Uterus (tissue), 4 donors: ENCODE measurements around the gene SLC66A2. TPM values are rescaled to one million over a fixed set of nuclear protein-coding genes. Genes with fewer than 3 reads are reported as not detected.

Experiments
- DNase-seq, 2 donors: peaks; one replicate each; pipeline ENCODE4 v3.0.0-alpha.2; 2019 to 2020
- H3K27ac ChIP-seq, 2 donors: fragments of 200-600 bp; sonication (generic); 1 replicate in 1 of 2; 2 replicates in 1 of 2; pipeline ENCODE4 v1.5.1; 2016 to 2018
- H3K27me3 ChIP-seq, 2 donors: fragments of 200-600 bp; sonication (generic); one replicate each; pipeline ENCODE4 v1.5.1; 2018 to 2019; ENCODE audit warnings: control low read depth in 1 of 2
- H3K36me3 ChIP-seq, 2 donors: fragments of 200-600 bp; sonication (generic); one replicate each; pipeline ENCODE4 v1.5.1; 2019; ENCODE audit warnings: control low read depth in 1 of 2
- H3K4me1 ChIP-seq, 2 donors: fragments of 200-600 bp; sonication (generic); one replicate each; pipeline ENCODE4 v1.5.1; 2018 to 2019; ENCODE audit warnings: control low read depth in 1 of 2
- H3K4me3 ChIP-seq, 2 donors: fragments of 200-600 bp; sonication (generic); 1 replicate in 1 of 2; 2 replicates in 1 of 2; pipeline ENCODE4 v1.5.1; 2018 to 2019; ENCODE audit warnings: mild to moderate bottlenecking in 1 of 2
- H3K9me3 ChIP-seq, 2 donors: fragments of 200-600 bp; sonication (generic); one replicate each; pipeline ENCODE4 v1.5.1; 2019; ENCODE audit warnings: control low read depth in 1 of 2
- CTCF ChIP-seq, 4 experiments: fragments of 200-600 bp in 2 of 4; fragments of 450-650 bp in 2 of 4; sonication (generic) in 2 of 4; IDR thresholded peaks; one replicate each; pipeline ENCODE4 v1.5.1; 2016 to 2019; ENCODE audit warnings: antibody characterized with exemption in 4 of 4, mild to moderate bottlenecking in 2 of 4, moderate library complexity in 1 of 4
- POLR2A ChIP-seq, 2 donors: fragments of 450-650 bp; IDR thresholded peaks; one replicate each; pipeline ENCODE4 v1.6.1; 2016; ENCODE audit warnings: antibody characterized with exemption in 2 of 2, mild to moderate bottlenecking in 1 of 2, moderate library complexity in 1 of 2
- intact Hi-C: fragments of 100-400 bp; cut with DNase I; formaldehyde crosslinking; loops from one replicate; pipeline ENCODE4 v1.15.1; 2023; ENCODE audit warnings: low total_unique reads
- total RNA-seq, 4 donors: library from RNA; depleted of rRNA in 3 of 4; stranded (reverse); fragments of >200 nt in 3 of 4; gene quantifications; one replicate each; pipeline versions ENCODE4 v1.1.0 to v1.2.4, GENCODE V29; 2014 to 2023
- donor health status: DM: yes; HTN: yes; CAD: no.

SLC66A2 gene
- total RNA-seq, 4 donors from 2014 or later, result 20.3 to 42.5 (median 32.5) TPM

- Histone ChIP-seq H3K36me3 (no peaks in the 10 kb centered on the region), H3K27me3 (no peaks in the 10 kb centered on the region), H3K27ac (no peak overlapping the region), H3K9me3 (no peaks in the 10 kb centered on the region), H3K4me1 (no peaks in the 10 kb centered on the region), H3K4me3 (no peak overlapping the region)
- intact Hi-C loops, result no loop called here
- no peak for DNase-seq
- TF ChIP-seq CTCF (IDR thresholded peaks at IDR 0.05) (no peak), POLR2A (IDR thresholded peaks at IDR 0.05) (no peak)
Observed at GRCh38 chr18:79983793-79984192, 32.3 kb upstream of the SLC66A2 start.

GRCh38 chr18:79983253-79983652 is 31.8 kb upstream of the SLC66A2 start:
- Histone ChIP-seq H3K4me1 (no peaks in the 10 kb centered on the region), H3K27ac (no peak overlapping the region), H3K9me3 (no peaks in the 10 kb centered on the region), H3K4me3 (no peak overlapping the region), H3K36me3 (no peaks in the 10 kb centered on the region), H3K27me3 (no peaks in the 10 kb centered on the region)
- TF ChIP-seq CTCF (IDR thresholded peaks at IDR 0.05), result no peak
- TF ChIP-seq POLR2A (IDR thresholded peaks at IDR 0.05), result no peak
- no peak for DNase-seq
- intact Hi-C loops, result no loop called here

GRCh38 chr18:79982736-79983135 is 31.3 kb upstream of the SLC66A2 start:
- H3K27ac ChIP-seq, result no peak overlapping the region
- H3K9me3 ChIP-seq, result no peaks in the 10 kb centered on the region
- no peaks in the 10 kb centered on the region for H3K4me1 ChIP-seq
- H3K27me3 ChIP-seq, result no peaks in the 10 kb centered on the region
- intact Hi-C loops, result no loop called here
- TF ChIP-seq CTCF (IDR thresholded peaks at IDR 0.05) (no peak), POLR2A (IDR thresholded peaks at IDR 0.05) (no peak)
- DNase-seq, result no peak
- H3K4me3 ChIP-seq, result no peak overlapping the region
- no peaks in the 10 kb centered on the region for H3K36me3 ChIP-seq

- Histone ChIP-seq H3K4me1 (no peaks in the 10 kb centered on the region), H3K27ac (no peak overlapping the region), H3K9me3 (no peaks in the 10 kb centered on the region), H3K4me3 (no peak overlapping the region), H3K27me3 (no peaks in the 10 kb centered on the region), H3K36me3 (no peaks in the 10 kb centered on the region)
- intact Hi-C loops, result no loop called here
- no peak for TF ChIP-seq CTCF (IDR thresholded peaks at IDR 0.05)
- no peak for TF ChIP-seq POLR2A (IDR thresholded peaks at IDR 0.05)
- DNase-seq, result no peak
Observed at GRCh38 chr18:79980585-79980984, 29.1 kb upstream of the SLC66A2 start.

- Histone ChIP-seq H3K27ac (no peak overlapping the region), H3K4me1 (no peaks in the 10 kb centered on the region), H3K27me3 (no peaks in the 10 kb centered on the region), H3K9me3 (no peaks in the 10 kb centered on the region), H3K36me3 (no peaks in the 10 kb centered on the region), H3K4me3 (no peak overlapping the region)
- intact Hi-C loops, result no loop called here
- TF ChIP-seq CTCF (IDR thresholded peaks at IDR 0.05), result no peak
- no peak for TF ChIP-seq POLR2A (IDR thresholded peaks at IDR 0.05)
- no peak for DNase-seq
Observed at GRCh38 chr18:79979843-79980242, 28.4 kb upstream of the SLC66A2 start.
